Measurements from ENCODE around the gene NTRK3. TPM values are rescaled to one million over a fixed set of nuclear protein-coding genes. Genes with fewer than 3 reads are reported as not detected.

Gene NTRK3
- total RNA-seq = 1.1 and 2.3 TPM in 2 replicates
- long read RNA-seq = 0 reads

DNA sequence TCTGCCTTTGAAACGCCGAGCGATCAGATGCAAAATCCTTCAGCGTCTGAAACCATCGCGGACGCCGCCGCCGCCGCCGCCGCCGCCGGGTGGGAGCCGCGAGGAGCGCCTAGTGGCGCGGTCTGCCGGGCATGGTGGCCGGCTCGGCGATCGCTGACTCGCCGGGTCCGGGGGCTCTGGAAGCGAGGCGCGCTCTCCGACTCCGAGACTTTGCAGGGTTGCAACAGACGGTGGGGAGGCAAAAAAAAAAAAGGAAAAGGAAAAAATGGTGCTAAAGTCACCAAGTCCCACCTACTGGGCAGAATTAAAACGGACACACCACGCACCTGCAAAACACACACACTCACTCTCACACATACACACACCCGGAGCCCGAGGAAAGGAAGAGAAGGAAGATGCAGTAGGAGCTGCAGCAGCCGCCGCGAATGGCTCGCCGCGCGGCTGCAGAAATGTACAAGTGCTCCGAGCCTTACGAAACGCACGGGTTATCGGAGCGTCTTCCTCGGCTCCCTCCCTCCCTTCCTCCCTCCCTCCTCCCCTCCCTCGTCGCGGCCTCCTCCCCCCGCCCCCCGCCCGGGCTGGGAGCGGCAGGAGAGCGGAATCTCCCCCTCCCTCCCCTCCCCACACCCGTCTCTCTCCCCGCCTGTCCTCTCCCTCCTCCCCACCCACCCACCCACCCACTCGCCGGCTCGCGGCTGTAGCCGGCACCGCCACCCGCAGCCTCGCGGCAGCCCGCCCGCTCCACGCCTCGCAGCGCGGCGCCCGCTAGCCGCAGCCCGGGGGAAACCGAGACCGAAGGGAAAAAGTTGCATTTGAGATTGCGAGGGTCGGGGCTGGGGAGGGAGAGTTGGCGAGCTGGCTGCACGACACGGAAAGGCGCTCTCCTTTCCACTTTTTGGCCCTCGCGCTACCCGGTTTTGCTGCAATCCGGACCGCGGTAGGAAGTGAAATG lies at the start of gene NTRK3:
TSS of gene NTRK3 (minus strand) at position 461 of the 952 bp plus-strand sequence. CDS start 586 bp downstream, outside the sequence.
- TF ChIP-seq, protein P1, sequence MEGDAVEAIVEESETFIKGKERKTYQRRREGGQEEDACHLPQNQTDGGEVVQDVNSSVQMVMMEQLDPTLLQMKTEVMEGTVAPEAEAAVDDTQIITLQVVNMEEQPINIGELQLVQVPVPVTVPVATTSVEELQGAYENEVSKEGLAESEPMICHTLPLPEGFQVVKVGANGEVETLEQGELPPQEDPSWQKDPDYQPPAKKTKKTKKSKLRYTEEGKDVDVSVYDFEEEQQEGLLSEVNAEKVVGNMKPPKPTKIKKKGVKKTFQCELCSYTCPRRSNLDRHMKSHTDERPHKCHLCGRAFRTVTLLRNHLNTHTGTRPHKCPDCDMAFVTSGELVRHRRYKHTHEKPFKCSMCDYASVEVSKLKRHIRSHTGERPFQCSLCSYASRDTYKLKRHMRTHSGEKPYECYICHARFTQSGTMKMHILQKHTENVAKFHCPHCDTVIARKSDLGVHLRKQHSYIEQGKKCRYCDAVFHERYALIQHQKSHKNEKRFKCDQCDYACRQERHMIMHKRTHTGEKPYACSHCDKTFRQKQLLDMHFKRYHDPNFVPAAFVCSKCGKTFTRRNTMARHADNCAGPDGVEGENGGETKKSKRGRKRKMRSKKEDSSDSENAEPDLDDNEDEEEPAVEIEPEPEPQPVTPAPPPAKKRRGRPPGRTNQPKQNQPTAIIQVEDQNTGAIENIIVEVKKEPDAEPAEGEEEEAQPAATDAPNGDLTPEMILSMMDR (conservative IDR thresholded peaks at IDR 0.05) = no peak
- peak within 1 kb of the TSS; percentile 92 for H3K4me3 Mint-ChIP-seq
- H3K27ac Mint-ChIP-seq (ENCODE audit: unreplicated experiment) = no peak within 1 kb of the TSS
- H3K36me3 Mint-ChIP-seq (ENCODE audit: low read depth) = no peaks in the 10 kb centered on the region
- peaks cover 23% of the 10 kb centered on the region for H3K4me1 Mint-ChIP-seq
- peak; percentile 38 for DNase-seq (ENCODE audit: low read depth, low spot score)
- no peaks in the 10 kb centered on the region for H3K9me3 Mint-ChIP-seq
- H3K27me3 Mint-ChIP-seq (ENCODE audit: low read depth) = peaks cover 92% of the 10 kb centered on the region

DNA sequence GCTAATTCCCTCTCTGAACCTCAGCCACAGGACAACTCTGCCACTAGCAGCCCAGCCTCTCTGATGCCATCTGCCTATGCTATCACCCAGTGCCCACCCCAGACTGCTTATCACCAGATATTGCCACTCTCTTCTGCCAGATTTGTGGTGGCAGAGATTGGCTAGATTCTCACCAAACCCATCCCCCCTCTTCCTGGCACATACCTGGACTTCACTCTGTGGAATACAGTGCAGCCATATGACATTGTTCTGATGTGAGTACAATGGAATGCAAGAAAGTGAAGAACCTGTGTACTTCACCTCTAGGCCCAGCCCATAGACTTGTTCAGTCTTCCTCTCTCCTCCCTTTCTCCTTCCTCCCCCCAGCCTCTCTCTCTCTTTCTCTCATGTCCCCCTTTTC lies 46.9 kb upstream of the NTRK3 start:
- Mint-ChIP-seq H3K9me3 (no peaks in the 10 kb centered on the region), H3K36me3 (ENCODE audit: low read depth) (no peaks in the 10 kb centered on the region), H3K4me1 (no peaks in the 10 kb centered on the region), H3K27me3 (ENCODE audit: low read depth) (peaks cover 7% of the 10 kb centered on the region), H3K27ac (ENCODE audit: unreplicated experiment) (no peak overlapping the region), H3K4me3 (no peak overlapping the region)
- no peak for DNase-seq (ENCODE audit: low read depth, low spot score)
- TF ChIP-seq, protein P1 (conservative IDR thresholded peaks at IDR 0.05) = no peak

DNA sequence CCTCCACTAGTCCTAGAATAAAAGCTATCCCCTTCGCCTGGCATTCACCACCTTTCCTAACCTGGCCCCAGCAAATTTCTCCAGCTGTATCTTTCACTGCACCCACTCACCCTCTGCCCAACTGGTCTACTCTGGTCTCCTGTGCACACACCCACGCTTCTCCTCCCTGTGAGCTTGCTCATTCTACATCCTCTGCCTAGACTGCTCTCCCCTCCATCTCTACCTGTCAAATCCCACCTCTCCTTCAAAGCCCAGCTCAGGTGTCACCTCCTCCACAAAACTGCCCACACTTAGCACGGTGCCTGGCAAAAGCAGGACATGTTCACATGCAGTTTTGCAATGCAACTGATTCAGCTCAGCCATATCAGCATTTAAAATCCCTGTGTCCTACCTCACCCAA lies 45.8 kb upstream of the NTRK3 start:
- Mint-ChIP-seq H3K36me3 (ENCODE audit: low read depth) (no peaks in the 10 kb centered on the region), H3K9me3 (no peaks in the 10 kb centered on the region), H3K4me1 (no peaks in the 10 kb centered on the region), H3K27ac (ENCODE audit: unreplicated experiment) (no peak overlapping the region), H3K4me3 (no peak overlapping the region), H3K27me3 (ENCODE audit: low read depth) (peaks cover 8% of the 10 kb centered on the region)
- DNase-seq (ENCODE audit: low read depth, low spot score) = no peak
- TF ChIP-seq, protein P1 (conservative IDR thresholded peaks at IDR 0.05) = no peak

DNA sequence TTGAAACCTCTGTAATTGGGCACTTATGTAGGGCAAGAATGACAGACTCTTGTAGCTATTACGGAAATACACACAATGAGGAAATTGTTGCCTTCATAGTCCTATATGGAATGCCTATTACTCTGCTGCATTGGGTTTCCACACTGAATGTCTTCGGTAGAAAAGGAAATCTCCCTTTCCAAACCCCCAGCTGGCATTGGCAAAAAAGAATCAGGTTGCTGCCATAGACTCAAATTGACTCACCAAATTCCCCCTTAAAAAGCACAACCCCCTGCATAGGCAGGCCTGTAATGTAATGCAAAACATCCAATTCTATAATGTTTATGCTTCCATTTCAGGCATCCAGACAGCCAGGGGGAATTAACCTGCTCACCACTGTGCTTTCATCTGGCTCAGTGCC lies 44.8 kb upstream of the NTRK3 start:
- H3K4me1 Mint-ChIP-seq = no peaks in the 10 kb centered on the region
- peaks cover 15% of the 10 kb centered on the region for H3K27me3 Mint-ChIP-seq (ENCODE audit: low read depth)
- no peak for DNase-seq (ENCODE audit: low read depth, low spot score)
- H3K4me3 Mint-ChIP-seq = no peak overlapping the region
- no peak overlapping the region for H3K27ac Mint-ChIP-seq (ENCODE audit: unreplicated experiment)
- no peaks in the 10 kb centered on the region for H3K36me3 Mint-ChIP-seq (ENCODE audit: low read depth)
- TF ChIP-seq, protein P1 (conservative IDR thresholded peaks at IDR 0.05) = no peak
- no peaks in the 10 kb centered on the region for H3K9me3 Mint-ChIP-seq

DNA sequence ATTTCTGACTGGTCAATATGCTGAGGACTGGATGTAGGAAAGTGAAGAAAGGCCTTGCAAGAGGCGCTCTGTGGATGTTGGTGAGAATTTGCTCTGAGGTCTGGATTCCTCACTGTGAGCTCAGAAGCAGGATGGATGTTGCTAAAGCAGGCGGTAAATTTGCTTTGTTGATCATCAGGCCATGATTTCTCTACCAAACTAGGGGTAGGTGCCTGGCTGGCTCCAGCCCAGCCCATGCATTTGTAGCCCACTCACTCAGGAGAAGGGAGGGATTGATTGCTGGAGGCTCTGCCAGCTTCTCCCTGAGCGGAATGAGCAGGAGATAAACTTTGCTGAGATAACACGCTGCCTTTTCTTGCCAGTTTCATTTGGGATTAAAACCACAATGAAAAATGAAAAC lies 44.3 kb upstream of the NTRK3 start:
- Mint-ChIP-seq H3K9me3 (no peaks in the 10 kb centered on the region), H3K27me3 (ENCODE audit: low read depth) (peaks cover 16% of the 10 kb centered on the region), H3K4me1 (no peaks in the 10 kb centered on the region), H3K27ac (ENCODE audit: unreplicated experiment) (no peak overlapping the region), H3K4me3 (no peak overlapping the region), H3K36me3 (ENCODE audit: low read depth) (no peaks in the 10 kb centered on the region)
- DNase-seq (ENCODE audit: low read depth, low spot score) = no peak
- TF ChIP-seq, protein P1 (conservative IDR thresholded peaks at IDR 0.05) = no peak
